Activated T-cell treated with anti-CD3 and anti-CD28 coated beads, Interleukin-2, amount 50 U/mL, for 72 hours (primary cell): ENCODE measurements around the gene SSPN. TPM values are rescaled to one million over a fixed set of nuclear protein-coding genes. Genes with fewer than 3 reads are reported as not detected.

Source experiments
- ATAC-seq, 2 donors: fragments of 150-1000 bp; cut with Tn5 transposase; replicated peaks in 1 of 2; 2 replicates each; pipeline ENCODE4 v1.10.0; 2021; ENCODE audit warnings: moderate library complexity in 2 of 2, mild to moderate bottlenecking in 1 of 2
- DNase-seq, 2 donors: peaks; one replicate each; pipeline ENCODE4 v3.0.0; 2021 to 2022; ENCODE audit warnings: mixed read lengths in 1 of 2
- H3K27ac Mint-ChIP-seq: one replicate; pipeline ENCODE4 v1.8.0; 2022; ENCODE audit warnings: mild to moderate bottlenecking, moderate library complexity, mixed read lengths
- H3K27me3 Mint-ChIP-seq: one replicate; pipeline ENCODE4 v1.8.0; 2022; ENCODE audit warnings: low read depth, mixed read lengths
- H3K36me3 Mint-ChIP-seq, 2 donors: one replicate each; pipeline ENCODE4 v1.8.0; 2022; ENCODE audit warnings: mixed read lengths in 2 of 2, mild to moderate bottlenecking in 1 of 2; ENCODE audit not compliant: insufficient read depth in 2 of 2
- H3K4me1 Mint-ChIP-seq: one replicate; pipeline ENCODE4 v1.8.0; 2022; ENCODE audit warnings: low read depth, mixed read lengths
- H3K4me3 Mint-ChIP-seq, 2 donors: one replicate each; pipeline ENCODE4 v1.8.0; 2022; ENCODE audit warnings: mild to moderate bottlenecking in 2 of 2, mixed read lengths in 2 of 2, moderate library complexity in 2 of 2
- H3K9me3 Mint-ChIP-seq, 2 donors: one replicate each; pipeline ENCODE4 v1.8.0; 2022; ENCODE audit warnings: mixed read lengths in 2 of 2
- total RNA-seq, 2 donors: library from RNA; stranded (reverse); gene quantifications; one replicate each; pipeline ENCODE4 v1.2.3, GENCODE V29; 2022

SSPN gene
- total RNA-seq, 2 donors from 2014 or later, result not detected

DNA sequence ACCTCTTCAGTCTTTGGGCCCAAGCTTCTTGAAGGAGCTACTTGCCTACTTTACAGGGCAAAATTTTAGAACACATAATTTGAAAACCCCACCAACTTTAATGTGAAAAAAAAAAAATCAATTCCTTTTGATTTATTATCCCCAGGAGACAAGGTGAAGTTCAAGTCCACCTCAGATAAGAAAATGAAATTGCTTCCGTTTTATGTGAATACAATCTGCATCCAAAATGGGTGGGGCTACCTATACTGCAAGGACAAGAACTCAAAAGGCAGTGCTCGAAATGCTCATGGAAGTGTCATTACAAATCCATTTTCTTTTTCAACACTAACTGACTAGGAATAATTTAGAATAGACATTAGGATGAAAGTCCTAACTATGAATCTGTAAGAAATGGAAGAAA is 45.7 kb downstream of the SSPN start:
- Mint-ChIP-seq H3K4me1 (peaks cover 7% of the 10 kb centered on the region), H3K4me3 (no peak overlapping the region), H3K27ac (no peak overlapping the region), H3K27me3 (peaks cover 25% of the 10 kb centered on the region), H3K36me3 (no peaks in the 10 kb centered on the region), H3K9me3 (no peaks in the 10 kb centered on the region)
- ATAC-seq, result no peak
- DNase-seq, result no peak

DNA sequence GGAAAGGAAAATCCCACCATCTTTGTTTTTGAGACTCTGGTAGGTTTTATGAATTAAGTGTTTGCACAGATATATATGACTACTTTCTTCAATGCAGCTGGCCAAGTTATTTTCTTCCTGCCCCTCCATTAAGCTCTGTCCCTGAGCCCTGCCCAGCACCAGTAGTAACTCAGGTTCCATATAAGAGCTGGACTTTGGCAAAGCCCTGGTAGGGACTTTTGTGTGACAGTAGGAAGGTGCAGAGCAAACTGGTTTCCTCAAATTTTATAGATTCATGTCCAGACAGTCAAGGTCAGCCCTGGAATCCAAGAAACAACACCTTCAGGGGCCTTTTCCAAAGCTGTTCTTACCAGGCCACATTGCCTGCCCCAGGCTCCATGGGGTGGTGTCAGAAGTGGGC is 47.3 kb downstream of the SSPN start:
- Mint-ChIP-seq H3K4me1 (peaks cover 7% of the 10 kb centered on the region), H3K27me3 (peaks cover 29% of the 10 kb centered on the region), H3K36me3 (no peaks in the 10 kb centered on the region), H3K27ac (no peak overlapping the region), H3K4me3 (no peak overlapping the region), H3K9me3 (no peaks in the 10 kb centered on the region)
- no peak for ATAC-seq
- no peak for DNase-seq

DNA sequence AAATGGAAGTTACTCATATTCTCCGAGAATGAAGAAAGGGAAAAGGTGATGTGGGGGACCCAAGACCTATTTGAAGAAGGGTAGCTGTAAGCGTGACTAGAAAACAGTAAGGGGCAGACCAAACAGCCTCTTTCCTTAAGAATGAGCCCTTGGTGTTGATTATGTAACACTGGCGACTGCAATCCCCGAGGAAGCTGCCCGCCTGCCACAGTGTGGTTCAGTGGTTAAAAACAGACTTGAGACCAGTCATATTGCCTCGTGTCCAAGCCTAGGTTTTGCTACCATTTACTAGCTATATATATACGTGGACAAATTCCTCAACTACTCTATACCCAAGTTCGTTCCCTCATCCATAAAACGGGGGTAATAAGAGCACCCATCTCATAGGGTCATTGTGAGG is 49.1 kb downstream of the SSPN start:
- peaks cover 0 to 2% of the 10 kb centered on the region in 2 donors for H3K9me3 Mint-ChIP-seq
- DNase-seq (no peak), ATAC-seq (no peak)
- peaks cover 7% of the 10 kb centered on the region for H3K4me1 Mint-ChIP-seq
- H3K4me3 Mint-ChIP-seq, result no peak overlapping the region
- no peak overlapping the region for H3K27ac Mint-ChIP-seq
- H3K36me3 Mint-ChIP-seq, result no peaks in the 10 kb centered on the region
- peaks cover 24% of the 10 kb centered on the region for H3K27me3 Mint-ChIP-seq

DNA sequence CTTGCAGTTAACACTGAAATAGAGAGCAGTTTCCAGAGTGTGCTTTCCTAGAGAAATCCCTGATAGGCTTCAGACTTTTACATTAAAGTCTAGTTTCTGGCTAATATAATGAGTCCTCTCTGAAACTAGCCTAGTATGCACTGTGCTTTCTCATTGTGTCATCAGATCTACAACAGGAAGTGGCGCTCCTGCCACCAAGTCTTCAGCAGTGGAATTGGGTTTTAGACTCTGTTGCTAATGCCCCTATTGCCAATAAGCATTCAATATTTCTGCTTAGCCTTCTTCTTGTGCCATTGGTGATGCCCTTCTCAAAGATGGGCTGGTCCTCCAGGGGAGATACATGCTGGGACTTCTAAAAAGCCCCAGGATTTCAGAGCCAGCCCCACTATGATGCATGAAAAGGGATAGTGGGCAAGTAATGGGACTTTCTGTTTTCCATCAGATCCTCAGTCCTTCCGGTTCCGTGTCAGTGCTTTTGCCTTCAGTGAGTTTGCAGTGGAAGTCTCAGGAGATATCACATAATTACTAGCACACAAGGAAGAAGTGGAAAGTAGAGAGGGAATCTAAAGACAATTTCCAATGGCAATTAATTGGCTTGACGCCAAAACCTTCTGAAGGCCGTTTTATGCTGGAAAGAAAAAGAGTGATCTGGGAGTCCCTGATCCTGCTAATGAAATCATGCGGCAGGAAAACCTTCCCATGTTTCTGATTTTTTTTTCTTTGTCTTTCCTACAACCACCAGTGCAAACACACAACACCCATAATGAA is 50.0 kb downstream of the SSPN start:
- Mint-ChIP-seq H3K4me1 (peaks cover 7% of the 10 kb centered on the region), H3K36me3 (no peaks in the 10 kb centered on the region), H3K27me3 (peaks cover 25% of the 10 kb centered on the region), H3K9me3 (peaks cover 0 to 3% of the 10 kb centered on the region in 2 donors), H3K4me3 (no peak overlapping the region), H3K27ac (no peak overlapping the region)
- DNase-seq (no peak), ATAC-seq (peak in 1 of 2 donors; percentile 39)

DNA sequence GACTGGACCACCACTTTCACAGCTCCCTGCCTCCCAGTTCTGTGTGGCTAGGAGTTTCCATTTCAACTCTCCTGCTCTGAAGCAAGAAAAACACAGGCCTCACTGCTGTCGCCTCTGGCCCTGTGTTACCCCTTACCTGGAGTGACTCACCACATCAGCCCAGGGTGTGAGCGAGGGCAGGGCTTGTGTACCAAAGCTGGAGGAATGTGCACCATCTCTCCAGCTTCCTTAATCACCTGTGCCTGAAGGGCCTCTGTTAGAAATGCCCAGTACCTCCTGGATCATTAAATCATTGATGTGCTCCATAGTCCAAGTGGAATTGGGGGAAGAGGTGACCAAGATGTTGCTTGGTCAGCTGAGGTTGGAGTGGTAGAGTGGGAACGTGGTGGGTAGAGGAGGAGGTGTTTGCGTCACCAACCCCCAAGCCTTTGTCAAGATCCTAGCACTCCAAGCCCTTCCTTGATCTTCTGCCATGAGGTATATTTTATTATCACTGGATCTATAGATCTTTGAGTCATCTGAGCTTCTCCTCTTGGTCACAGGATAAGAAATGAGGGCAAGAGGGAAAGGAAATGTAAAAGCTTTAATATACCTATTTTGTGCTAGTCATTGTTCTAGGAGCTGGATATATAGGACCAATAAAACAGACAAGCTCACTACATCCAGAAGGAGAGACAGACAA is 51.3 kb downstream of the SSPN start:
- no peak for DNase-seq
- peaks cover 7% of the 10 kb centered on the region for H3K4me1 Mint-ChIP-seq
- ATAC-seq, result no peak
- peaks cover 0 to 3% of the 10 kb centered on the region in 2 donors for H3K9me3 Mint-ChIP-seq
- H3K27ac Mint-ChIP-seq, result no peak overlapping the region
- H3K4me3 Mint-ChIP-seq, result no peak overlapping the region
- peaks cover 25% of the 10 kb centered on the region for H3K27me3 Mint-ChIP-seq
- no peaks in the 10 kb centered on the region for H3K36me3 Mint-ChIP-seq

DNA sequence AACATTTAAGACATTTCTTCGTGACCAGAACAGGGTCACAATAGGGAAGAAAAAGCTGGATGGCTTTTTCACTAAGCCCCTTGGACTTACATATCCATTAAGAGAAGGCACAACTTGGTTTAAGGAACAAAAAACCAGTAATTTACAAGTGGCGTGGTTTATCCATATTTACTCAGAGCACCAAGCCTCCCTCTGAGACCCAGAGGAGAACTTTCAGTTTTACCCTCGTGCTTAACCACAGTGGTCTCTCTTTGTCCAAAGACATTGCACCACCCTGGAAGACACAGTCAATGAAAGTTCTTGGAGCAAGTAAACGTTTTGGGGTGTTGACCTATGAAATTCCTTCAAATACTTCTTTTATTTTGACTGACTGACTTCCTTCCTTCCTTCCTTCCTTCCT is 52.5 kb downstream of the SSPN start:
- no peak for DNase-seq
- Mint-ChIP-seq H3K27me3 (peaks cover 23% of the 10 kb centered on the region), H3K4me3 (no peak overlapping the region), H3K4me1 (peaks cover 7% of the 10 kb centered on the region), H3K9me3 (peaks cover 0 to 3% of the 10 kb centered on the region in 2 donors), H3K36me3 (no peaks in the 10 kb centered on the region), H3K27ac (no peak overlapping the region)
- no peak for ATAC-seq

DNA sequence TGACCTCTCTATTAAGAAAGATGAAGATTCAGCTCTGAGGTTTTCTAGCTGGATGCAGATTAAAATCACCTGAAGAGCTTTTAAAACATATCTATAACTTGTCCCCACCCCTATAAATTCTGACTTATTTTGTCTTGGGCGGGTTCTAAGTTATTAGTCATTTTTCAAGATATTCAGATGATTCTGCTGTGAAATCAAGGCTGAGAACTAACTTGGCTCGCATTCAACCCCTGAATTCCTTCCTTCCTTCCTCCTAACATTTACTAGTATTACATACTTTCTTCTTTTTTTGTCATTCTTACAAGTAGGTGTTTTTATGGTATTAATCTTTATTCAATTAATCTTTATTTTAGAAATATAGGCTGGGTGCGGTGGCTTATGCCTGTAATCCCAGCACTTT is 55.4 kb downstream of the SSPN start:
- Mint-ChIP-seq H3K4me1 (no peaks in the 10 kb centered on the region), H3K36me3 (no peaks in the 10 kb centered on the region), H3K27ac (no peak overlapping the region), H3K9me3 (peaks cover 0 to 3% of the 10 kb centered on the region in 2 donors), H3K27me3 (peaks cover 16% of the 10 kb centered on the region), H3K4me3 (no peak overlapping the region)
- DNase-seq (no peak), ATAC-seq (no peak)

DNA sequence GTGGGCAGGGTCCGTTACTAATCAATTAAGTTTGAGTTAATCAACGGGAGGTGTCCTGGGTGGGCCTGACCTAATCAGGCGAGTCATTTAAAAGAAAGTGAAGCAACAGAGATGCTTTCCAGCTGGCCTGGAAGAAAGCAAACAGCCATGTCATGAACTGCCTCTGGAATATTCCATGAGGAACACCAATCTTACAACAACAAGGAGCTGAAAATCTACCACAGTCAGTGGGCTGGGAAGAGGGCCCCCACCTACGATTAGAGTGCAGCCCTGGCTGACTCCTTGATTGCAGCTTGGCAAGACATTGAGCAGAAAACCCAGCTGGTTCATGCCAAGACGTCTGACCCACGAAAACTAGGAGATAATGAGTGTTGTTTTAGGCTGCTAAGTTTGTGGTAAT is 56.2 kb downstream of the SSPN start:
- ATAC-seq (no peak), DNase-seq (no peak)
- Mint-ChIP-seq H3K27me3 (peaks cover 16% of the 10 kb centered on the region), H3K9me3 (peaks cover 0 to 3% of the 10 kb centered on the region in 2 donors), H3K4me1 (no peaks in the 10 kb centered on the region), H3K27ac (no peak overlapping the region), H3K36me3 (no peaks in the 10 kb centered on the region), H3K4me3 (no peak overlapping the region)

DNA sequence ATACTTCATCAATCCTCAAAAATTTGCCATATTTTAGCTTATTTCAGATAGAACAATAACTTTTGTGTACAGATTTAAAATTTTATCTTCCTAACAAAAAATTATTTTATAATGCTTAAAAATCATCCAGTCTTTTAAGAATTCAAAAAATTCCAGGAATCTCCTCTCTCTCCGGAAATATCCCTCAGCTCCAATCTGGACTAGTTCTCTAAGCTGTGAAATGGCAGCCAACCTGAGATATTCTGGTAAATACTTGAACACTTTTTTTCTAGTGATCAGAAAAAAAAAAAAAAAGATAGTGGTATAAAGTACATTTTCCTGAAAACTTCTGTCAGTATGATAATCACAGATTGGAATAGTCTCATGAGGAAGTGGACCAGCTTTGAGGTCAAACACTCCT is 57.6 kb downstream of the SSPN start:
- H3K4me1 Mint-ChIP-seq, result no peaks in the 10 kb centered on the region
- H3K27ac Mint-ChIP-seq, result no peak overlapping the region
- peaks cover 13% of the 10 kb centered on the region for H3K27me3 Mint-ChIP-seq
- no peak for ATAC-seq
- H3K36me3 Mint-ChIP-seq, result peaks cover 0 to 2% of the 10 kb centered on the region in 2 donors
- no peak overlapping the region for H3K4me3 Mint-ChIP-seq
- H3K9me3 Mint-ChIP-seq, result peaks cover 3 to 9% of the 10 kb centered on the region in 2 donors
- DNase-seq, result no peak

DNA sequence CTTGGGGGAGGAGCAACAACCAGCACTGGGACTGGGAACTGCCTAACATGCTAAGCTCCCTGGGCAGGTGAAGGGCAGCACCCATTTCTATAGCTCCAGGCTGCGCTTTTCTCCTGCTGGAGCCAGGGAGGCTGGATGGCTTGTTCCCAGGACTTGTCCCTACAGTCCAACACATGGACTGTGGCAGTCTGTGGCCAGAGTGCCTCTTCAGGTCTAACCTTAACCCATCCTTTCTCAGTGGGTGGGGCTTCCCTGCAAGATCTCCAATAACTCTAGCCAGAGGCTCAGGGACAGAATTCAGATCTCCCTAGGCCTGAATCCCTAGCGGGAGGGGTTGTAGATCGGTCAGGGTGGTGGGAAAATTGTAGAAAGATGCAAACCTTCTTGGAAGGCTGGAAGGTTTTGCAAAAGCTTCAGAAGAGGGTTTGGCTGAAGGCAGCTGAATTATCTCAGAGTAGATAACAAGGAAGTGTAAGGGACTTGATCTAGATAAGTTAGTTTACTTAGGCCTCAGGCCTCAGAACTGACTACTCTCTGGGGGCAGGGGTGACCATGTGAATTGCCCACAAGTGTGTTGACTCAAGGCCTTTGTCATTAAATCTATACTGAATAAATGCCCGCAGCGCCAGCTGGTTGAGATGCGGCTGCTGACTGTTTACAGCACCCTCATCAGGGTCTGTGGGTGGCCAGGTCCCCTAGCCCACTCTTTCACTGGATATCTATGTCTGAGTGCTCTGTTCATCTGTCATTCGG is 60.7 kb downstream of the SSPN start:
- H3K27me3 Mint-ChIP-seq, result peaks cover 15% of the 10 kb centered on the region
- no peak overlapping the region for H3K4me3 Mint-ChIP-seq
- ATAC-seq, result no peak
- H3K4me1 Mint-ChIP-seq, result no peaks in the 10 kb centered on the region
- H3K9me3 Mint-ChIP-seq, result peaks cover 9 to 13% of the 10 kb centered on the region in 2 donors
- no peak for DNase-seq
- H3K27ac Mint-ChIP-seq, result no peak overlapping the region
- peaks cover 2 to 6% of the 10 kb centered on the region in 2 donors for H3K36me3 Mint-ChIP-seq

DNA sequence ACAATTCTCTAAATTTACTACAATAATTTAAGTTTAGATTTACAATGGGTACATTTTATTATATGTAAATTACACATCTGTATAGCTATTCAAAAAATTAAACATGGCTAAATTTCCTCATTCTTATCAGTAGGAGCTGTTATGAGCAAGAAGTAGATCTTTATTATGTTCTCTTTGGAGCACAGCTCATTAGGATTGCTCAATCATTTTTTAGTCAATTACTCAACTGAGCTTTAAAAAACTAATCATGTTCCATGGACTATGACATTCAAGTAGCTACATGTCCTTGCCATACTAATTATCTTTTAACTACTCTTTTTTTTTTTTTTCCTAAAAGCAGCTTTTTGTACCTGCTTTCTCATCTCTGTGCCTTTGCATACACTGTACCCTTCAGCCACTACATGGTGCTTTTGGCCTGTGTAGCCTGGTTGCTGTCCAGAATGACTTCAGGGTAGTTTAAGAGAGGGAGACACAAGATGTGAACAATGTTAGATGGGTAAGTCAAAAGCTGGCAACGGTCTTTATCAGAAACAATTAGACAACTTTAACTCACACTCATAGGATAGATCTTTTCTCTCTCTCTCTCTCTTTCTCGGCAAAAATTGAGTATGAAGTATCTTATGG is 69.0 kb downstream of the SSPN start:
- no peaks in the 10 kb centered on the region for H3K4me1 Mint-ChIP-seq
- no peak for ATAC-seq
- H3K4me3 Mint-ChIP-seq, result no peak overlapping the region
- H3K27ac Mint-ChIP-seq, result no peak overlapping the region
- H3K36me3 Mint-ChIP-seq, result no peaks in the 10 kb centered on the region
- H3K9me3 Mint-ChIP-seq, result peaks cover 0 to 2% of the 10 kb centered on the region in 2 donors
- peaks cover 7% of the 10 kb centered on the region for H3K27me3 Mint-ChIP-seq
- DNase-seq, result no peak

DNA sequence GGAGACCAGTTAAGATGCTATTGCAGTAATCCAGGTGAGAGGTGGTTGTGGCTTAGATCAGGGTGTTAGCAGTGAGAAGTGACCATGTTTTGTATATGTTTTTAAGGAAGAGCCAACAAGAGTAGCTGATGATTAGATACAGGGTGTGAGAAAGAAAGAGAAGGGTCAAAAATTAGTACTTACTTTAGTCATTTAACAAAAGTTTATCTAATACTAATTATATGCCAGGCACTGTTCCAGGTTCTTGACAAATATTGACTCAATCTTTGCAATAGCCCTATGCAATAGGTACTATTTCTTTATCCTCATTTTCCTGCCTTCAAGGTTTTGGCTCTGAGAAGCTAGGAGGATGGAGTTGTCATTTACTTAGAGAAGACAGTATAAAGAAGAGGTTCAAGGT is 70.2 kb downstream of the SSPN start:
- H3K4me1 Mint-ChIP-seq, result no peaks in the 10 kb centered on the region
- H3K27ac Mint-ChIP-seq, result no peak overlapping the region
- H3K36me3 Mint-ChIP-seq, result no peaks in the 10 kb centered on the region
- H3K4me3 Mint-ChIP-seq, result no peak overlapping the region
- peaks cover 5% of the 10 kb centered on the region for H3K27me3 Mint-ChIP-seq
- H3K9me3 Mint-ChIP-seq, result peaks cover 0 to 2% of the 10 kb centered on the region in 2 donors
- ATAC-seq (no peak), DNase-seq (no peak)

DNA sequence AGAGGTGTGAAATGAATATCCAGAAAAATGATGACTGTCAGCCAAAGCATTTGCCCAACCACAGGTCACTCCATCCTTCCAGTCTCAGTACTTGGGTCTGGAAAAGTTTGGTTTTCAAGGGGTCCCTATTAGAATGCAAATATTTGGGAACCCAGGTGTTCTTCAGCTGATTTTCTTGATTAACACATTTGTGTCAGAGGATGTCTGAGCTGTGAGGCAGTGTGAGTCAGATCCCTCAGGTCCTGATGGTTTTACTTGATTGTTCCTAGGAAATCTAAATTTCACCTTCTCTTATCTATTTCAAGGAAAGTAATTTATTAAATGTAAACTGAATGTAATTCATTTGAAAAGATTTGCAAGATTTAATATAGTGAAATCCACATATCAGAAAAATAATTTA is 71.5 kb downstream of the SSPN start:
- Mint-ChIP-seq H3K4me3 (no peak overlapping the region), H3K4me1 (peaks cover 3% of the 10 kb centered on the region), H3K27ac (no peak overlapping the region), H3K27me3 (peaks cover 5% of the 10 kb centered on the region), H3K9me3 (peaks cover 0 to 2% of the 10 kb centered on the region in 2 donors), H3K36me3 (no peaks in the 10 kb centered on the region)
- ATAC-seq (no peak), DNase-seq (no peak)
